Right atrium auricular region (tissue), 2 donors: ENCODE data around the gene ELAVL2. TPM values are rescaled to one million over a fixed set of nuclear protein-coding genes. Genes with fewer than 3 reads are reported as not detected.
A peak's percentile ranks its signal among the peaks of the same experiment; 100 is the strongest.

ENCODE experiments used
- DNase-seq: peaks from one replicate; pipeline ENCODE4 v3.0.0-alpha.2; 2019; ENCODE audit warnings: low spot score
- H3K27ac ChIP-seq, 2 donors: fragments of 200-600 bp; sonication (generic); 1 replicate in 1 of 2; 2 replicates in 1 of 2; pipeline ENCODE4 v1.5.1; 2016 to 2019
- H3K27me3 ChIP-seq, 2 donors: fragments of 200-600 bp; sonication (generic); one replicate each; pipeline versions ENCODE4 v1.5.1 to v1.6.0; 2017 to 2019
- H3K36me3 ChIP-seq: fragments of 200-600 bp; sonication (generic); one replicate; pipeline ENCODE4 v1.5.1; 2016
- H3K4me1 ChIP-seq, 2 donors: fragments of 200-600 bp; sonication (generic); one replicate each; pipeline versions ENCODE4 v1.5.1 to v1.6.0; 2017 to 2019
- H3K4me3 ChIP-seq, 2 donors: fragments of 200-600 bp; sonication (generic); 1 replicate in 1 of 2; 2 replicates in 1 of 2; pipeline ENCODE4 v1.5.1; 2017 to 2019; ENCODE audit warnings: mild to moderate bottlenecking in 1 of 2, moderate library complexity in 1 of 2
- H3K9me3 ChIP-seq, 2 donors: fragments of 200-600 bp; sonication (generic); one replicate each; pipeline ENCODE4 v1.5.1; 2019
- CTCF ChIP-seq, 2 donors: fragments of 200-600 bp; sonication (generic); IDR thresholded peaks; one replicate each; pipeline ENCODE4 v1.5.1; 2019; ENCODE audit warnings: antibody characterized with exemption in 2 of 2
- total RNA-seq, 2 donors: library from RNA; depleted of rRNA; stranded (reverse); fragments of >200 nt; gene quantifications; one replicate each; pipeline ENCODE4 v1.1.0, GENCODE V29; 2016

ELAVL2 gene
- total RNA-seq, 2 donors from 2014 or later: 0.24 TPM; not detected in 1

DNA sequence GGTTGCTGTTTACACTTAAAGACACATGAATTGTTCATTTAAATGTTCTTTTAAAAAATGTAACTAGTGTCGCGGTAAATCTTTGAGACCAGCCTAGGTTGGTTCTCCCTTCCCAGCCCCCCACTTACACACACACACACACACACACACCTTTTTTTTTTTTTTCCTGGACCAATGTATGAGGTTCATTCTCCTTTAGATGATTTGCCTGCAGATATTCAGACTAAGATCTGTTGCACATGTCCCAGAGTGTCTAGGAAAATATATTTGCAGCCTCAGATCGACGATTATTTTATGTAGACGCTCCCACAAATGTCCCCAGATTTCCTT, 4.4 kb upstream of the ELAVL2 start:
- no peak for DNase-seq
- Histone ChIP-seq H3K27ac (no peak overlapping the region), H3K4me1 (peaks cover 0 to 1% of the 10 kb centered on the region in 2 donors), H3K36me3 (no peaks in the 10 kb centered on the region), H3K27me3 (peaks cover 3 to 13% of the 10 kb centered on the region in 2 donors), H3K4me3 (no peak overlapping the region), H3K9me3 (no peaks in the 10 kb centered on the region)
- no peak for TF ChIP-seq CTCF (IDR thresholded peaks at IDR 0.05)

DNA sequence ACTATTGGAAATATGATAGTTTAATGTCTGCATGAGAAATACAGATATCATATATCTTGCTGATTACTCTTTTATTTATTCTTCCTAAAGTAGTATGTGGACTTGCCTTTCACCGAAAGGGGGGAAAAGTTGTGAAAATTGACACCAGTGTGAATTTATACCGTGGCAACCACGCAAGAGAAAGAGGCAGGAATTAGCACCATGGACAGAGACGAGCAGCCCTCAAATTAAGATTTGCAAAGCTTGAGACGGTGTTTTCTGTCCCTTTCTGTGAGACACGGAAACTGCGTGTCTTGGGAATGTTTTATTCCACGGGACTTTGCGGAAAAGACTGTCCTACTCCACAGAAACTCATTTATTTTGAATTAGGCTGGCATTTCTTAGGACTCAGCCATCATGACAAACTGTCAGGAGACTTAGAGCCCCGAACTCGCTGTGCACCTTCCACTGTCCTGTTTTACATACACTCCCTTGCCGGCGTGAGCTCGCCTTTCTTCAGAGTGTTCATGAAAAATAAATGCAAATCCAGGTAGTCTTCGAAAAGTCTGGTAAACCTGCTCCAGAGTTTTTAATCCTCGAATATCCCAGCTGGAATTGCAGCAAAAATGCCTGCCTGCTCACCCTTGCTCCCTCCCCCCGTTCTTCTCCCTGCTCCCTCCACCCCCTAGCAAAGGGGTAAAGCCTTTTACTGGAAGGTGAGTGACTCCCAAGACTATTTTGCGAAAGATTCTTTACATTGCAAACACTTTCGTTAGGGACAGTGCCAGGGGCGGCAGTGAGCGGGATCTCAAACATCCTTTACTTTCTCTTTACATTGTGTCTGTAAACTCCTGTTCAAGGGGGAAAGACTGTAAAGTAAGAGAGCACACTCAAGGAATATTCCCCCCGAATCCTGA, 3.8 kb upstream of the ELAVL2 start:
- Histone ChIP-seq H3K27me3 (peaks cover 3 to 13% of the 10 kb centered on the region in 2 donors), H3K27ac (no peak overlapping the region), H3K4me1 (peaks cover 0 to 8% of the 10 kb centered on the region in 2 donors), H3K4me3 (no peak overlapping the region), H3K9me3 (no peaks in the 10 kb centered on the region), H3K36me3 (no peaks in the 10 kb centered on the region)
- TF ChIP-seq CTCF (IDR thresholded peaks at IDR 0.05): no peak
- DNase-seq: no peak

GRCh38 chr9:23825700-23826099, 340 bp downstream of the ELAVL2 start:
- no peak for TF ChIP-seq CTCF (IDR thresholded peaks at IDR 0.05)
- Histone ChIP-seq H3K4me1 (peaks cover 0 to 35% of the 10 kb centered on the region in 2 donors), H3K27me3 (peaks cover 21 to 42% of the 10 kb centered on the region in 2 donors), H3K4me3 (peak overlapping the region; percentile 6 to 38), H3K27ac (no peak overlapping the region), H3K36me3 (no peaks in the 10 kb centered on the region), H3K9me3 (no peaks in the 10 kb centered on the region)
- no peak for DNase-seq

DNA sequence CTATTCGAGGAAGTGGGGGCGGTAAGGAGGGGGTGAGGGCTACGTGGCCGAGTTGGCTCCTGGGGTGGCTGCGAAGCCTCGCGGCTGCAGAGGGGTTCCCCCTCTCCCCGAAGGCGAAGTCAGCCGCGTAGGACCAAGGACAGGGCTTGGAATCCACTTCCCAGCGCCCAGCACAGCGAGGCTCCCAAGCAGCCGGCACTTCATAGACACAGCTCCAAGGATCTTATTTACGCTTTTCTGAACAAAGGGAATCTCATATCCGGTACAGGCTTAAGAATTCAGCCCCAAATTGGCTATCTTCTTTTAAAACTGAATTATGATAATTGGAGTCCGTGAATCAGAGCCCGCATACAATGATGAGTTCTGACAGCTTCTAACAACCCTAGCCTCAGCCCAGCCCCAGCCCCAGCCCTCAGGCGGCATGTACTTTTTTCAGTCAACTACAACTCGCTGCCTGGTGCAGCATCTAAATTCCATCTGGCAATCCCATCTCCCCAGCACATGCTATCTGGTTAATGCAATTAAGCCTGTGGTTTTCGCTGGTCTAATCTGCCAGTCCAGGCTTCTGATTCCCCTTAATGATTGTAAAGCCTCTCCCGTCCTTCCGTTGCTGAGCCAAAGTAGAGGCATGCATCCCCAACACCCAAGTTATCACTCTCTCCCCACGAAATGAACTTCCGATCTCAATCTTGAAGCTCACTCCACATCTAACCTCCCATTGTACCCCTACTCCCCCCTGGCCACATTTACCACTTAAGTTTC, 1.0 kb downstream of the ELAVL2 start:
- no peaks in the 10 kb centered on the region for H3K9me3 ChIP-seq
- H3K4me1 ChIP-seq: peaks cover 0 to 38% of the 10 kb centered on the region in 2 donors
- DNase-seq: no peak
- H3K4me3 ChIP-seq: peak overlapping the region; percentile 6 to 38
- TF ChIP-seq CTCF (IDR thresholded peaks at IDR 0.05): no peak
- no peaks in the 10 kb centered on the region for H3K36me3 ChIP-seq
- no peak overlapping the region for H3K27ac ChIP-seq
- H3K27me3 ChIP-seq: peaks cover 25 to 45% of the 10 kb centered on the region in 2 donors

DNA sequence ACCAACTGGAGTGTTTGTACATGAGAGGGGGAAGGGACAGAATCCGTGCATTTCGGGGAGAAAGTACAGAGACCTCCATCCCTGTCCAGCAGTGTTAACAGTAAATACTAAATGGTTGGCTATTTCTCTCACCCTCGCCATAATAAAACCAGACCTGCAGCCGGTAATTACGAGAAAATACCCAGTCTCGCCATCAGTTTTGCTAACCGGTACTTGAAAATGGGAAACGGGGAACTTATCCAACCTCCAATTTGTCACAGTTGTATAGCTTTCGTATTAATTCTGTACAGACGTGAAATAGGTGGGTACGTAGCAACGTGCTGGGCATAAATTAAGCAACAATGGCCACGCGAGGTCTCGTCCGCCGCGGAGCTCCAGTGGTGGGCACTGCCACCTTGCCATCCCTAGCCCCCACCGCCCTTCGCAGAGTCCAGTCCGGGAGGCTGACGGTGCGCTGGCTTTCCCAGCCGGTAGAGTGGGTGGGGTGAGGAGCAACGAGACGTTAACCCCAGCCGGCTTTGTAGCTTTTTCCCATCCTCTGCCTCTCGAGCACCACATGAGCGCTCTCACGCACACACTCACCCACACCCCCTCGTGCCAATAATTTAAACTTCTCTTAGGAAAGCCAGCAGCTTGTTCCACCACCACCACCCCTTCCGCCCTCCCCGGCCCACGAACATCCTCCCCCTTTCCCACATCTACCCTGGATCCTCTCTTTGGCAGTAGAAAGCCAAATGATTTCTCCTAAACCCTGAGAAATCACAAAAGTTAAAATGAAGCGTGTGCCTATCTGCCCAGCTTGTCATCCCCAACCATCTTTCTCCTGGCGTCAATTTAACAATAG, 1.8 kb downstream of the ELAVL2 start:
- Histone ChIP-seq H3K27me3 (peaks cover 25 to 45% of the 10 kb centered on the region in 2 donors), H3K4me3 (no peak overlapping the region), H3K4me1 (peaks cover 0 to 38% of the 10 kb centered on the region in 2 donors), H3K27ac (no peak overlapping the region), H3K36me3 (no peaks in the 10 kb centered on the region), H3K9me3 (no peaks in the 10 kb centered on the region)
- no peak for TF ChIP-seq CTCF (IDR thresholded peaks at IDR 0.05)
- DNase-seq: no peak
